GM18526 (cell line): ENCODE results near the gene TRIP13.

Source experiments
- POLR2A ChIP-seq: IDR thresholded peaks from 3 replicates; pipeline ENCODE4 v1.6.1; 2011; ENCODE audit not compliant: insufficient read length; ENCODE audit errors: extremely low read depth

TRIP13 gene

DNA sequence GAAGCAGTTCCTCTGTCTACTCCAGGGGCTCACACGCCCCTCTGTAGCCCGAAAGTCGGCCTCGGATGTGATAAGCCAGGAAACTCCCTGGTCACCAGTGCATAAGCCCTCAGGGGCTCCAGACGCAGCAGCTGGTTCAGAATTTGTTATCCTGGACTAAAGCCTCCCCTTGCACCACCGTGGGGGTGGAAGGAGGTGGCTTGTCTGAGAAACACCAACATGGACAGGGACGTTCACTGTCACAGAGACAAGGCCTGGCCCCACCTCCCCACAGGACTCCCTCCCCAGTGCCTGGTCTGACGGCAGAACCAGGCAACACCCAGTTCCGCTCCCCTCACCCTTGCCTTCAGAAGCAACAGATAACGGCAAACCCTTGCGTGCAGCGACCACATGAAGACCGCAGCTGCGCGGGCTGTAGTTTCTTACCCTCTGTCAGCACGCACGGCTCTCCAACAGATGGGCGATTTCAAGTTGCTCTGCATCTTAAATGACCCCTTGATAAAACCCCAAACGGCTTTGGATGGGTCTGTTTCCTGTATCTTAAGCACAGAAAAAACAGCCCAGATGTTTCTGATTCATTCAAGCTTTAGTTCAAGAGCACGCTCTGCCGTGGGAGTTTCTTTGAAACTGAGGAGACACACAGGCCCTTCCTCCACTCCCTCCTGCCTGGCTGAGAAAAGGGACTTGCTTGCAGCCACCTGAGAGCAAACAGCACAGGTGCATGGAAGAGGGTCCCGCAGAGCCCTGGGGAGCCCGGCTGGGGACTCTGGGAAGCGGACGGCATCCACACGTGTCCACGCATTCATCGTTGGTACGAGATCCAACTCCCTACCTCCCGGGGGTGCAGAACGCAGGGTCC lies 71.2 kb downstream of the TRIP13 start:
- no peak for TF ChIP-seq POLR2A

DNA sequence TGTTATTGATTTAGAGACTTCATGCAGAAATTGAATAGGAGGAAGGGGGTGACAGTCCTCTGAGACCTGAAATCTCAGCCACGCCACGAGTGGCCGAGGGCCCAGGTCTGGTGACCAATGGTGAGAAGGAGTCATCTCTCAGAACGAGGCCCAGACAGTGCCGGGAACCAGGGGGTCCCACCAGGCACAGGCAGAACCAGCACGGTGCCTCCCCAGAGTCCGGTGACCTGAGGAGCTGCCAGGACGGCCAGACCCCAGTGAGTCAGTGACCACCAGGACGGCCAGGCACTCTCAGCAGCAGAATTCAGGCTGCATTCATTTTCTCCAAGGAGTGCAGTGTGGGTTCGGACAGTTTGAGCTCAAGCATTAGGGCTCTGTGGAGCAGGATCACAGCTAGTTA lies 72.1 kb downstream of the TRIP13 start:
- TF ChIP-seq POLR2A: no peak

DNA sequence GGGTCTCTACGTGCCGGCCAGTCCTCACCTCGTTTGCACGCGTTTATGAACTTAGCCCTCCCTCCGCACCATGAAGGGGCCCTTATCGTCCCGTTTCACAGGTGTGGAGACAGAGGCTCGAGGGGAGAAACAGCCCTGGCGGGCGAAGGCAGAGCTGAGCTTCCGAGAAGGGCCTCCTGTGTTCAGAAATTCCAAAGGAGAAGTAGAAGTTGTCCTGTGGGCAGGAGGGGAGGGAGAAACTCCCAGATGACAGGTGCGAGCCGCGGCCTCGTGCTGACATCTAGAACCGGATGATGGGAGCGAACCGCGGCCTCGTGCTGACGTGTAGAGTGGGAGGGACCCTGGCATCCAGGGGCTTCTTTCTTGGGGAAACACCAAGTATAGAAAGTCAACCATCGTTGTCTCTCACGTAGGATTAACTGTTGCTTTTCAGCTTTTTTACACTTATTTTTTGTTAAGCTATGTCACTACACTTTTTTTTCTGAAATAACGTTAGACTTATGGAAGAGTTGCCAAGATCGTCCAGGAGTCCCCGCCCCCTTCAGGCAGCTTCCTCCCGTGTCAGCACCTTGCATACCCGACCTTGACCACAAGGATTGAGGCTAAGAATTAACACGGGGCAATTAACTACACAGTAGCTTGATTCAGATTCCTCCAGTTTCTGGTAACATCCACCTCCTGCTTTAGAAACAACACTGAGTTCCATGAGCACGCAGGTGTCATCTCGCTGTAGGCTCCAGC lies 73.1 kb downstream of the TRIP13 start:
- no peak for TF ChIP-seq POLR2A

DNA sequence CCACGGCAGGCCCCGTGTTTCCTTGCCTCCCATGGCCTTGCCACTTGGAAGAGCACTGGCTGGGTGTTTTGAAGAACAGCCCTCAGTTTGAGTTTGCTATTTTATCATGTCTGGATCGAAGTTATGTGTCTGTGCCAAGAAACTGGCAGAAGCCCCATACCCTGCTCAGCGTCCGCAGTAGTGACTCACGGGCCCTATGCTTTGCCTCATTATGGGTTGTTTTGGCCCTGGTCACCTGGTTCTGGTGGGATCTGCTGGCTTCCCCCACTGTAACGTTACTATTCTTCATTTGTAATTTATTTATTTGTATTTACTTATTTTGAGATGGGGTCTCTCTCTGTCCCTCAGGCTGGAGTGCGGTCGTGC lies 73.6 kb downstream of the TRIP13 start:
- TF ChIP-seq POLR2A: no peak

DNA sequence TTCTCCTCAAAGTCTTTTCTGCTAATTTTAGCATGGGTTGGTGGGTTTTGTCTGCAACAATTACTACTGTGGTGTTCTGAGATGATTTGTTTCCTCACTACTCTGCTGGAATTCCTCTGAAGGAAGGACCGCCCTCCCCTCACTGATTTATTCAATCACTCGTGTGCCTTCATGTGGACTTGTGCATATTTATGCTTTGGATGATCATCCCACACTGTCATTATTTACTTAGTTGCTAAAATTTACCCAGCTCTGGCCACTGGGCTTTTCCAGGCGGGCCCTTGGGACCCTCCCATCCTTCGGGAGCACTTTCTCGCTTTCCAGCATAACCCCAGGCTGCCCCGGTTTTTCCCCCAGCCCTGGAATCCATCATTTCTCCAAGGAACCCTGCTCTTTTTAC lies 74.3 kb downstream of the TRIP13 start:
- TF ChIP-seq POLR2A: no peak
